SJCRH30 (cell line): ENCODE data around the gene ZNF383. TPM values are rescaled to one million over a fixed set of nuclear protein-coding genes. Genes with fewer than 3 reads are reported as not detected.
"Not testable (repeated sequence)": the region's sequence is repeated elsewhere in the genome, so short reads cannot be mapped to it uniquely, and the experiment has no call there.

Source experiments
- DNase-seq, 2 experiments: peaks; one replicate each; pipeline ENCODE4 v3.0.0-alpha.2; 2015 to 2020
- H3K27ac ChIP-seq: fragments of 250-450 bp; sonication (Bioruptor Pico); 2 replicates; pipeline ENCODE4 v1.5.1; 2020; ENCODE audit warnings: mild to moderate bottlenecking, moderate library complexity
- H3K27me3 ChIP-seq: fragments of 250-450 bp; sonication (Bioruptor Pico); 2 replicates; pipeline ENCODE4 v1.5.1; 2020; ENCODE audit warnings: mild to moderate bottlenecking, moderate library complexity
- H3K36me3 ChIP-seq: fragments of 250-450 bp; sonication (Bioruptor Pico); 2 replicates; pipeline ENCODE4 v1.5.1; 2020; ENCODE audit warnings: mild to moderate bottlenecking, moderate library complexity
- H3K4me1 ChIP-seq: fragments of 250-450 bp; sonication (Bioruptor Pico); 2 replicates; pipeline ENCODE4 v1.5.1; 2020; ENCODE audit warnings: mild to moderate bottlenecking, moderate library complexity
- H3K4me3 ChIP-seq: fragments of 250-450 bp; sonication (Bioruptor Pico); 2 replicates; pipeline ENCODE4 v1.5.1; 2020; ENCODE audit warnings: mild to moderate bottlenecking, moderate library complexity
- H3K9me3 ChIP-seq: fragments of 250-450 bp; sonication (Bioruptor Pico); replicated peaks from 2 replicates; pipeline ENCODE4 v1.5.1; 2020; ENCODE audit warnings: mild to moderate bottlenecking, moderate library complexity
- total RNA-seq: library from RNA; depleted of rRNA; stranded (reverse); fragments of >200 nt; shearing (Covaris generic); gene quantifications from 2 replicates; pipeline ENCODE4 v1.2.3, GENCODE V29; 2014; rRNA removed

ZNF383 gene
- total RNA-seq, 1 experiment from 2014 or later: 10.2 TPM

GRCh38 chr19:37263028-37263427, 45.0 kb downstream of the ZNF383 start:
- H3K27ac ChIP-seq, H3K9me3 ChIP-seq, H3K27me3 ChIP-seq, DNase-seq, H3K36me3 ChIP-seq, H3K4me1 ChIP-seq, H3K4me3 ChIP-seq: not testable (repeated sequence)

GRCh38 chr19:37267005-37267404, 49.0 kb downstream of the ZNF383 start:
- H3K27me3 ChIP-seq, H3K9me3 ChIP-seq, H3K4me1 ChIP-seq, H3K4me3 ChIP-seq, H3K27ac ChIP-seq, H3K36me3 ChIP-seq, DNase-seq: not testable (repeated sequence)

GRCh38 chr19:37267755-37268154, 49.7 kb downstream of the ZNF383 start:
- not testable (repeated sequence) for DNase-seq, H3K27ac ChIP-seq, H3K27me3 ChIP-seq, H3K36me3 ChIP-seq, H3K9me3 ChIP-seq, H3K4me1 ChIP-seq, H3K4me3 ChIP-seq

- not testable (repeated sequence) for H3K27me3 ChIP-seq, H3K4me3 ChIP-seq, DNase-seq, H3K4me1 ChIP-seq, H3K36me3 ChIP-seq, H3K27ac ChIP-seq, H3K9me3 ChIP-seq
Observed at GRCh38 chr19:37280656-37281055, 62.6 kb downstream of the ZNF383 start.

- not testable (repeated sequence) for H3K9me3 ChIP-seq, H3K4me3 ChIP-seq, H3K4me1 ChIP-seq, H3K27ac ChIP-seq, DNase-seq, H3K27me3 ChIP-seq, H3K36me3 ChIP-seq
Observed at GRCh38 chr19:37284020-37284419, 66.0 kb downstream of the ZNF383 start.

GRCh38 chr19:37289229-37289628, 71.2 kb downstream of the ZNF383 start:
- not testable (repeated sequence) for DNase-seq, H3K27me3 ChIP-seq, H3K36me3 ChIP-seq, H3K27ac ChIP-seq, H3K4me3 ChIP-seq, H3K4me1 ChIP-seq, H3K9me3 ChIP-seq

- H3K27me3 ChIP-seq, H3K36me3 ChIP-seq, DNase-seq, H3K4me3 ChIP-seq, H3K9me3 ChIP-seq, H3K27ac ChIP-seq, H3K4me1 ChIP-seq: not testable (repeated sequence)
Observed at GRCh38 chr19:37292998-37293939, 75.3 kb downstream of the ZNF383 start.

GRCh38 chr19:37294246-37294645, 76.2 kb downstream of the ZNF383 start:
- H3K27me3 ChIP-seq, H3K4me3 ChIP-seq, H3K9me3 ChIP-seq, H3K4me1 ChIP-seq, H3K36me3 ChIP-seq, H3K27ac ChIP-seq, DNase-seq: not testable (repeated sequence)

Other genes with a start within 250 kb of the ZNF383 start
- 20.9 and 21.8 TPM in 2 replicates for gene ZNF420, start 139.8 kb upstream of the ZNF383 start, total RNA-seq
- 14.0 and 14.3 TPM in 2 replicates for gene ZNF585A, start 45.5 kb upstream of the ZNF383 start, total RNA-seq
- 10.1 and 12.7 TPM in 2 replicates for gene ZNF585B, start 7.7 kb upstream of the ZNF383 start, total RNA-seq
- gene ZNF527, start 152.9 kb downstream of the ZNF383 start, total RNA-seq: 8.1 and 8.4 TPM in 2 replicates
- gene ZNF569, start 249.2 kb downstream of the ZNF383 start, total RNA-seq: 16.9 and 21.9 TPM in 2 replicates